Stimulated activated CD8-positive, alpha-beta memory T cell treated with anti-CD3 and anti-CD28 coated beads, Interleukin-4, amount 100 ng/mL, for 1 hour (primary cell): ENCODE data around the gene LAYN.

Experiments used
- DNase-seq, 2 donors: peaks; one replicate each; pipeline ENCODE4 v3.0.0-alpha.2; 2020; ENCODE audit warnings: low read depth in 2 of 2, low spot score in 1 of 2

Gene LAYN

GRCh38 chr11:111561306-111561705, 20.8 kb downstream of the LAYN start:
- DNase-seq: no peak

GRCh38 chr11:111561791-111562325, 21.3 kb downstream of the LAYN start:
- DNase-seq: no peak

- no peak for DNase-seq
These were observed 22.3 kb downstream of the LAYN start for GRCh38 chr11:111562692-111563389.

- DNase-seq: peak in 1 of 2 donors; percentile 23
These were observed 24.7 kb downstream of the LAYN start for GRCh38 chr11:111565114-111565720.

- DNase-seq: no peak
These were observed 25.8 kb downstream of the LAYN start for GRCh38 chr11:111566324-111566723.

GRCh38 chr11:111569476-111569875, 29.0 kb downstream of the LAYN start:
- DNase-seq: no peak

- DNase-seq: no peak
These were observed 30.3 kb downstream of the LAYN start for GRCh38 chr11:111570796-111571195.

- DNase-seq: no peak
These were observed 31.4 kb downstream of the LAYN start for GRCh38 chr11:111571829-111572501.

- DNase-seq: no peak
These were observed 32.1 kb downstream of the LAYN start for GRCh38 chr11:111572581-111572980.

- no peak for DNase-seq
These were observed 33.3 kb downstream of the LAYN start for GRCh38 chr11:111573821-111574249.

- DNase-seq: no peak
These were observed 34.1 kb downstream of the LAYN start for GRCh38 chr11:111574373-111575225.

GRCh38 chr11:111575740-111576139, 35.2 kb downstream of the LAYN start:
- no peak for DNase-seq

GRCh38 chr11:111577821-111578220, 37.3 kb downstream of the LAYN start:
- DNase-seq: no peak

- no peak for DNase-seq
These were observed 40.8 kb downstream of the LAYN start for GRCh38 chr11:111581341-111581740.

GRCh38 chr11:111582163-111582562, 41.6 kb downstream of the LAYN start:
- DNase-seq: no peak

- no peak for DNase-seq
These were observed 42.4 kb downstream of the LAYN start for GRCh38 chr11:111582881-111583280.

- DNase-seq: no peak
These were observed 44.9 kb downstream of the LAYN start for GRCh38 chr11:111585371-111585770.

- peak in 1 of 2 donors; percentile 21 for DNase-seq
These were observed 45.9 kb downstream of the LAYN start for GRCh38 chr11:111586388-111586831.

- no peak for DNase-seq
These were observed 48.6 kb downstream of the LAYN start for GRCh38 chr11:111589114-111589513.

- no peak for DNase-seq
These were observed 49.5 kb downstream of the LAYN start for GRCh38 chr11:111589886-111590499.
